SHP77 treated with DMSO at 0.1 percent for 48 hours (cell line): ENCODE measurements around the gene LRRFIP1.
"Not testable (repeated sequence)": the region's sequence is repeated elsewhere in the genome, so short reads cannot be mapped to it uniquely, and the experiment has no call there.

Experiments used
- DNase-seq: peaks from one replicate; lab custom pipeline; 2025; lab: John Stamatoyannopoulos, UW

The LRRFIP1 gene

GRCh38 chr2:237782181-237782580 lies 154.8 kb downstream of the LRRFIP1 start:
- DNase-seq: no peak

- DNase-seq: not testable (repeated sequence)
Observed at GRCh38 chr2:237783678-237784077, 156.3 kb downstream of the LRRFIP1 start.

- no peak for DNase-seq
Observed at GRCh38 chr2:237786936-237787335, 159.5 kb downstream of the LRRFIP1 start.

GRCh38 chr2:237790353-237790752 lies 163.0 kb downstream of the LRRFIP1 start:
- DNase-seq: no peak

GRCh38 chr2:237791977-237792727 lies 164.8 kb downstream of the LRRFIP1 start:
- DNase-seq: no peak

GRCh38 chr2:237797253-237797652 lies 169.9 kb downstream of the LRRFIP1 start:
- no peak for DNase-seq

GRCh38 chr2:237798236-237799059 lies 171.1 kb downstream of the LRRFIP1 start, which contains the start of gene RBM44:
Gene RBM44, plus strand, starts transcription at chr2:237798779. Its CDS starts 14,831 bp downstream, at chr2:237813610.
- no peak for DNase-seq

GRCh38 chr2:237799060-237799428 lies 171.7 kb downstream of the LRRFIP1 start:
- no peak for DNase-seq

GRCh38 chr2:237801466-237801865 lies 174.1 kb downstream of the LRRFIP1 start:
- DNase-seq: no peak

GRCh38 chr2:237806334-237806733 lies 178.9 kb downstream of the LRRFIP1 start:
- no peak for DNase-seq

- no peak for DNase-seq
Observed at GRCh38 chr2:237815637-237816036, 188.2 kb downstream of the LRRFIP1 start.

- DNase-seq: no peak
Observed at GRCh38 chr2:237816531-237816930, 189.1 kb downstream of the LRRFIP1 start.

- DNase-seq: no peak
Observed at GRCh38 chr2:237818066-237818473, 190.7 kb downstream of the LRRFIP1 start.

- DNase-seq: no peak
Observed at GRCh38 chr2:237819231-237819630, 191.8 kb downstream of the LRRFIP1 start.

- DNase-seq: no peak
Observed at GRCh38 chr2:237820421-237820820, 193.0 kb downstream of the LRRFIP1 start.

- no peak for DNase-seq
Observed at GRCh38 chr2:237823544-237823943, 196.2 kb downstream of the LRRFIP1 start.

GRCh38 chr2:237824085-237824484 lies 196.7 kb downstream of the LRRFIP1 start:
- DNase-seq: no peak

- no peak for DNase-seq
Observed at GRCh38 chr2:237827421-237827987, 200.1 kb downstream of the LRRFIP1 start.
